Heart left ventricle (tissue), 16 donors: ENCODE data around the gene FAM8A1. TPM values are rescaled to one million over a fixed set of nuclear protein-coding genes. Genes with fewer than 3 reads are reported as not detected.
"Not testable (repeated sequence)": the region's sequence is repeated elsewhere in the genome, so short reads cannot be mapped to it uniquely, and the experiment has no call there.

Experiments
- ATAC-seq, 4 donors: fragments of 200-7000 bp; cut with Tn5 transposase; one replicate each; pipeline ENCODE4 v1.9.1; 2020 to 2022; ENCODE audit warnings: moderate library complexity in 4 of 4, mild to moderate bottlenecking in 3 of 4, moderate number of reproducible peaks in 1 of 4
- DNase-seq, 5 donors: peaks; one replicate each; pipeline ENCODE4 v3.0.0-alpha.2; 2020
- H3K27ac ChIP-seq, 12 donors: fragments of 200-600 bp; sonication (generic) in 4 of 12; one replicate each; pipeline versions ENCODE4 v1.5.0 to v1.8.0; 2016 to 2022; ENCODE audit warnings: mild to moderate bottlenecking in 2 of 12
- H3K27me3 ChIP-seq, 9 donors: fragments of 200-600 bp; sonication (generic) in 2 of 9; one replicate each; pipeline versions ENCODE4 v1.5.1 to v1.8.0; 2016 to 2022; ENCODE audit warnings: mild to moderate bottlenecking in 3 of 9
- H3K36me3 ChIP-seq, 9 donors: fragments of 200-600 bp; sonication (generic) in 2 of 9; one replicate each; pipeline versions ENCODE4 v1.5.0 to v1.8.0; 2018 to 2022; ENCODE audit warnings: mild to moderate bottlenecking in 2 of 9
- H3K4me1 ChIP-seq, 12 donors: fragments of 200-600 bp; sonication (generic) in 4 of 12; one replicate each; pipeline versions ENCODE4 v1.5.0 to v1.8.0; 2016 to 2022; ENCODE audit warnings: mild to moderate bottlenecking in 3 of 12
- H3K4me3 ChIP-seq, 12 donors: fragments of 200-600 bp; sonication (generic) in 4 of 12; one replicate each; pipeline versions ENCODE4 v1.5.0 to v1.8.0; 2017 to 2022; ENCODE audit warnings: mild to moderate bottlenecking in 9 of 12, moderate library complexity in 4 of 12
- H3K9me3 ChIP-seq, 12 donors: fragments of 200-600 bp; sonication (generic) in 4 of 12; one replicate each; pipeline versions ENCODE4 v1.5.0 to v1.8.0; 2016 to 2022; ENCODE audit warnings: mild to moderate bottlenecking in 1 of 12
- CTCF ChIP-seq, 12 donors: fragments of 200-600 bp; sonication (generic) in 4 of 12; IDR thresholded peaks; one replicate each; pipeline versions ENCODE4 v1.5.0 to v1.8.0; 2018 to 2022; ENCODE audit warnings: antibody characterized with exemption in 12 of 12, mild to moderate bottlenecking in 5 of 12
- POLR2A ChIP-seq, 2 donors: fragments of 450-650 bp; IDR thresholded peaks; one replicate each; pipeline ENCODE4 v1.6.1; 2017; ENCODE audit warnings: antibody characterized with exemption in 2 of 2, mild to moderate bottlenecking in 2 of 2, moderate library complexity in 2 of 2
- WGBS, 4 donors: extraction: QIAGEN DNeasy Blood & Tissue Kit in 2 of 4; methylation state at CpG; one replicate each; pipeline versions ENCODE4 v1.1.5 to v1.1.7; 2013 to 2018; 5-methylcytosine and 5-hydroxymethylcytosine counted together
- intact Hi-C, 10 donors: fragments of 100-400 bp; cut with DNase I; formaldehyde crosslinking; loops; one replicate each; pipeline versions ENCODE4 v1.11.1 to v1.14.2; 2022
- polyA plus RNA-seq, 2 donors: library from polyadenylated mRNA; stranded (reverse); fragments of 200-250 nt; gene quantifications; one replicate each; pipeline ENCODE4 v1.2.3, GENCODE V29; 2013
- total RNA-seq, 9 donors: library from RNA; depleted of rRNA in 2 of 9; stranded (reverse); fragments of >200 nt in 2 of 9; fragmentation: NEBNext Ultra II Directional in 3 of 9; extraction: Animal tissue kit (Norgen Biotek cat#: 25700) in 3 of 9; gene quantifications; one replicate each; pipeline versions ENCODE4 v1.1.0 to v1.2.4, GENCODE V29; 2016 to 2023
- donor health status: ischemic (EF 13 %, LVEDD 7.1; RV severe dilation, severe dysfunction).
- donor health status: healthy with polysubstance abuse.
- donor health status: DM: no; HTN: yes; CAD: no.
- donor health status: DM: no; HTN: no; CAD: no.
- donor health status: ischemic (EF 25% LVEDD 6.9; RV normal size, moderate dysfunction).
- donor health status: ischemic (EF 25% LVEDD 5.7; RV mildly dilated, moderate dysfunction).
- donor health status: healthy.
- donor health status: DM: yes; HTN: yes; CAD: no.
- donor health status: ischemic (EF 35%, LVEDD 5.7; RV mildly dilated, moderate dysfunction).
- donor health status: nonischemic (EF 11% LVEDD 7.7; RV severe dilation, severe dysfunction).
- donor health status: DM: yes; HTN: yes; CAD: no.
- donor health status: PGD.
- donor health status: ischemic (EF 29% LVEDD 5.4; RV normal size, mild dysfunction).
- donor health status: nonischemic (EF 23%, LVEDD 6.1; RV moderate dilation, normal function).

Gene FAM8A1
- total and polyA plus RNA-seq, 11 donors: 9.1 to 24.5 (median 17.3) TPM

DNA sequence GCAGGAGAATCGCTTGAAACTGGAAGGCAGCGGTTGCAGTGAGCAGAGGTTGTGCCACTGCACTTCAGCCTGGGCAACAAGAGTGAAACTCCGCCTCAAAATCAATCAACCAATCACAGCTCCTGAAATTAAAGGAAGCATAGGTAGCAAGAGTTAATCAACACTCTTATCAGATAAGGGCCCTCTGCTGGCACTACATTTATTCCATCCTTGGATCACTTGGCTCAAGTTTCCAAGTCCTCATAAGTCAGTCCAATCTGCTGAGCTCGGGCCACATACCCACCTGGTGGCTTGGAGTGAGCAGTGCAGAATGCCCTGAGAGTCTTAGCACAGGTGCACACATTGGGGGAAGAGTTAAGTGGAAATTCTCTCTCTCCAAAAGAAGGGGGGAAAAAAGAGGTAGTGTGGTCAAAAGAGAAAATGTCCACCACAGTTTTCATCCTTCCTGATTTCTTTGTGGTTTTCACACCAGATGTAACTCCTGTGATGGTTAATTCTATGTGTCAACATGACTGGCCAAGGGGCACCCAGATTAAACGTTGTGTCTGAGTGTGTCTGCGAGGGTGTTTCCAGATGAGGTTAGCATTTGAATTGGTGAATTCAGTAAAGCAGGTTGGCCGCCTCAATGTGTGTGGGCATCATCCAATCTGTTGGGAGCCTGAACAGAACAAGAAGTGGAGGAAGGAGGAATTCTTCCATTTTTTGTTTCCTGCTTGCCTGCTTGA is 14.2 kb upstream of the FAM8A1 start:
- ATAC-seq: no peak
- Histone ChIP-seq H3K9me3 (no peaks in the 10 kb centered on the region), H3K4me1 (peaks cover 0 to 13% (median 8%) of the 10 kb centered on the region in 12 donors), H3K27me3 (no peaks in the 10 kb centered on the region), H3K36me3 (no peaks in the 10 kb centered on the region), H3K4me3 (no peak overlapping the region), H3K27ac (no peak overlapping the region)
- WGBS, 4 donors: 80 to 84% (median 81%) methylated on average over 7 of the region's 7 CpGs
- intact Hi-C loops: loop anchor here in 6 of 10 donors (2.0 to 10.0 kb wide), 7 partner anchors 121 to 429 kb away; partner anchors contain the start of gene RBM24 (in 1 of the 6)
- TF ChIP-seq POLR2A (IDR thresholded peaks at IDR 0.05) (no peak), CTCF (IDR thresholded peaks at IDR 0.05) (no peak)
- no peak for DNase-seq

GRCh38 chr6:17586623-17587022 is 13.5 kb upstream of the FAM8A1 start:
- 88 to 97% (median 94%) methylated on average over 13 of the region's 13 CpGs for WGBS, 4 donors
- not testable (repeated sequence) for H3K9me3 ChIP-seq, H3K27me3 ChIP-seq, H3K4me3 ChIP-seq, DNase-seq, H3K36me3 ChIP-seq, H3K27ac ChIP-seq, ATAC-seq
- intact Hi-C loops: loop anchor here in 5 of 10 donors (5.0 to 10.0 kb wide), 6 partner anchors 122 to 302 kb away; partner anchors contain the start of gene RBM24 (in 1 of the 5)
- H3K4me1 ChIP-seq: peaks cover 0 to 14% (median 8%) of the 10 kb centered on the region in 12 donors

DNA sequence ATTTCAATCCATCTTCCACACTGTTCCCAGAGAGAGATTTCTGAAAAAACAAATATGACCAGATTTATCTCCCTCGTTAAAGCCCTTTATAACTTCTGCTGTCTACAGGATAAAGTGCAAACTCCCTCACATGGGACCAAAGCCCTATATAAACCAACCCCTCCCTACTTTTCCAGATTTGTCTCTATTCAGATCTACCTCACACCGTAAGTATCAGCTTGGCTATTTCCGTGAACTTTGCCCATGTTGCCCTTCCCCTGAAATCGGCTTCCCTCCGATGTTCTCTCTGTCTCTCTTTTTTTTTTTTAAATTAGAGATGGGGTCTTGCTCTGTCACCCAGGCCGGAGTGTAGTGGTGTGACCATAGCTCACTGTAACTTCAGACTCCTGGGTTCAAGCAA is 12.1 kb upstream of the FAM8A1 start:
- Histone ChIP-seq H3K9me3 (no peaks in the 10 kb centered on the region), H3K27me3 (no peaks in the 10 kb centered on the region), H3K4me1 (peaks cover 0 to 19% (median 8%) of the 10 kb centered on the region in 12 donors), H3K36me3 (no peaks in the 10 kb centered on the region), H3K4me3 (no peak overlapping the region), H3K27ac (no peak overlapping the region)
- TF ChIP-seq POLR2A (IDR thresholded peaks at IDR 0.05): no peak
- no peak for TF ChIP-seq CTCF (IDR thresholded peaks at IDR 0.05)
- intact Hi-C loops: loop anchor here in 5 of 10 donors (5.0 to 10.0 kb wide), 6 partner anchors 123 to 303 kb away; partner anchors contain the start of gene RBM24 (in 1 of the 5)
- no peak for ATAC-seq
- 86 to 88% (median 87%) methylated on average over 6 of the region's 6 CpGs for WGBS, 4 donors
- DNase-seq: no peak

- ATAC-seq: no peak
Measured at GRCh38 chr6:17589406-17590096, 10.6 kb upstream of the FAM8A1 start.

More at GRCh38 chr6:17589406-17590096, 10.6 kb upstream of the FAM8A1 start:
- Histone ChIP-seq H3K27me3 (no peaks in the 10 kb centered on the region), H3K27ac (no peak overlapping the region), H3K4me1 (peaks cover 0 to 10% (median under 1%) of the 10 kb centered on the region in 12 donors), H3K4me3 (no peak overlapping the region), H3K9me3 (no peaks in the 10 kb centered on the region), H3K36me3 (no peaks in the 10 kb centered on the region)
- TF ChIP-seq POLR2A (IDR thresholded peaks at IDR 0.05) (no peak), CTCF (IDR thresholded peaks at IDR 0.05) (no peak)
- no peak for DNase-seq
- intact Hi-C loops: loop anchor here in 6 of 10 donors (5.0 to 10.0 kb wide), 6 partner anchors 125 to 305 kb away; partner anchors contain the start of gene RBM24 (in 1 of the 6)
- 68 to 87% (median 72%) methylated on average over 5 of the region's 5 CpGs for WGBS, 4 donors
